ENCODE measurements around the gene TOMM40.

DNA sequence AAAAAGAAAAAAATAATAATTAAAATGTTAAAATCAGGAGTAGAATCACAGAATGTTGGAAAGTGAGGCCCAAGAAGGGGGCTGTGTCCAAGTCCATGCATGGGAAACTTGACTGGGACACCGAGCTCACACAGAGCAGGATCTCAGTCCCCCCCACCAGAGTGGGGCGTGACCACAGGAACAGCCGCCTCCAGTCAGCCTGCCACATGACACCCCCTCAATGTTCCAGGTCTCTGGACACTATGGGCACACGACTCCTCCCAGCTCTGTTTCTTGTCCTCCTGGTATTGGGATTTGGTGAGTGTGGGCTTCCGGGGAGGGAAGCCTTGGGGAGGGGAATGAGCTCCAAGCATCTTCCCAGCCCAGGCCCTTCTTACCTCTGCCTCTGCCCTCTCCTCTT is 57.2 kb downstream of the TOMM40 start:
- TF ChIP-seq, protein P1, sequence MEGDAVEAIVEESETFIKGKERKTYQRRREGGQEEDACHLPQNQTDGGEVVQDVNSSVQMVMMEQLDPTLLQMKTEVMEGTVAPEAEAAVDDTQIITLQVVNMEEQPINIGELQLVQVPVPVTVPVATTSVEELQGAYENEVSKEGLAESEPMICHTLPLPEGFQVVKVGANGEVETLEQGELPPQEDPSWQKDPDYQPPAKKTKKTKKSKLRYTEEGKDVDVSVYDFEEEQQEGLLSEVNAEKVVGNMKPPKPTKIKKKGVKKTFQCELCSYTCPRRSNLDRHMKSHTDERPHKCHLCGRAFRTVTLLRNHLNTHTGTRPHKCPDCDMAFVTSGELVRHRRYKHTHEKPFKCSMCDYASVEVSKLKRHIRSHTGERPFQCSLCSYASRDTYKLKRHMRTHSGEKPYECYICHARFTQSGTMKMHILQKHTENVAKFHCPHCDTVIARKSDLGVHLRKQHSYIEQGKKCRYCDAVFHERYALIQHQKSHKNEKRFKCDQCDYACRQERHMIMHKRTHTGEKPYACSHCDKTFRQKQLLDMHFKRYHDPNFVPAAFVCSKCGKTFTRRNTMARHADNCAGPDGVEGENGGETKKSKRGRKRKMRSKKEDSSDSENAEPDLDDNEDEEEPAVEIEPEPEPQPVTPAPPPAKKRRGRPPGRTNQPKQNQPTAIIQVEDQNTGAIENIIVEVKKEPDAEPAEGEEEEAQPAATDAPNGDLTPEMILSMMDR (conservative IDR thresholded peaks at IDR 0.05), result no peak
- no peak for TF ChIP-seq EZH2 (IDR thresholded peaks at IDR 0.05; ENCODE audit: low read depth)

Measured in PC-9 (cell line).